CD4-positive, alpha-beta T cell treated with Interferon gamma for 1 hour (primary cell): Measurements from ENCODE around the gene MUC5B.

Experiments
- DNase-seq: peaks from one replicate; pipeline ENCODE4 v3.0.0-alpha.2; 2020

Gene MUC5B

DNA sequence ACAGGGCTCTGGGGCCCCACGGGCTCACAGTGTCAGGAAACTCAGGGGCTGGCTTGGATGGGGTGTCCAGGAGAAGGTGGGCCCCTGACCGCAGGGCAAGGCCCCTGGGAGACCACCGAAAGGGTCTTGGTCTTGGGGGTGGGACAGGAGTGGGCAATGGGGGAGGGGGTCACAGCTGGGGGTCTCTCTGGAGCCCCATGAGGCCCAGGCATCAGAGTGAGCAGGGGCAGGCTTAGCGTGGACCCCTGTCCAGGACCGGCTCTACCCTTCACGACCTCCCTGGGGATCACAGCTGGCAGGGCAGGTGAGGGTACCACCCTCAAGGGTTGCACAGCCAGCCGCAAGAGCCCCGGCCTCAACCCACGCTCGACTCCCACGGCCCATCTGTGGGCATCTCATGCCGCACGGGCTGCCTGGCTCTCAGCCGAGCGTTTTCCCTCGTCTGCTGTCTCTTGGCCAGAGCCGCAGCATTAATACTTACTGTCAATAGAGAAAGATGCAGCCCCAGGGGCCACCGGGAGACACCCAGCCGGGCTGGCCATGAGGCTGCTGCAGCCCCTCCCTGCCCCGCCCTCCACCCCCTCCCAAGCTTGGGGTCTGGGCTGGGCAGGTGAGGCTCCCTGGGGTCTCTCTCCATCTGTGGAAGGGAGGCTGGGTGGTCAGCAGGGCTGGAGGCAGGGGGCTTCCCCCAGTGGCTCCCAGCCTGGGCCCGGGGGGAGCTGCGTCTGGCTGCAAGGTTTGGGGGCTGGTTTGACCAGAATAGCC lies 662 bp downstream of the MUC5B start:
- no peak for DNase-seq

DNA sequence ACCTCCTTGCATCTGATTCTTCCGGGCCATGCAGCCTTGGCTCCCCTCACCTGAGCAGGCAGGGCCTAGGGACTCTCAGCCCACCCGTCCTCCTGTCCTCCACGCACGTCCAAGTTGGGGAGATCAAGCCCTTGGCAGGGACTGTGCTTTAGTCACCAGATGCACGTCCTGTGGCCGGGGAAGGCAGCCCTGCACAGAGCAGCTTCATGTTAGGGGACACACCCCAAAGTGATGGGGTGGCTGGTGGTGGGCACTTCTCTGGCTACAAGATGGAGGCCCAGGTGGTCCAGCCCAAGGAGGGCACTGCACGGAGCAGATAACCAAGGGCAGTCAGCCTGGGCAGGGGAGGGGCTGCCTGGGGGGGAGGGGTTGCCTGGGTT lies 1.2 kb downstream of the MUC5B start:
- no peak for DNase-seq

DNA sequence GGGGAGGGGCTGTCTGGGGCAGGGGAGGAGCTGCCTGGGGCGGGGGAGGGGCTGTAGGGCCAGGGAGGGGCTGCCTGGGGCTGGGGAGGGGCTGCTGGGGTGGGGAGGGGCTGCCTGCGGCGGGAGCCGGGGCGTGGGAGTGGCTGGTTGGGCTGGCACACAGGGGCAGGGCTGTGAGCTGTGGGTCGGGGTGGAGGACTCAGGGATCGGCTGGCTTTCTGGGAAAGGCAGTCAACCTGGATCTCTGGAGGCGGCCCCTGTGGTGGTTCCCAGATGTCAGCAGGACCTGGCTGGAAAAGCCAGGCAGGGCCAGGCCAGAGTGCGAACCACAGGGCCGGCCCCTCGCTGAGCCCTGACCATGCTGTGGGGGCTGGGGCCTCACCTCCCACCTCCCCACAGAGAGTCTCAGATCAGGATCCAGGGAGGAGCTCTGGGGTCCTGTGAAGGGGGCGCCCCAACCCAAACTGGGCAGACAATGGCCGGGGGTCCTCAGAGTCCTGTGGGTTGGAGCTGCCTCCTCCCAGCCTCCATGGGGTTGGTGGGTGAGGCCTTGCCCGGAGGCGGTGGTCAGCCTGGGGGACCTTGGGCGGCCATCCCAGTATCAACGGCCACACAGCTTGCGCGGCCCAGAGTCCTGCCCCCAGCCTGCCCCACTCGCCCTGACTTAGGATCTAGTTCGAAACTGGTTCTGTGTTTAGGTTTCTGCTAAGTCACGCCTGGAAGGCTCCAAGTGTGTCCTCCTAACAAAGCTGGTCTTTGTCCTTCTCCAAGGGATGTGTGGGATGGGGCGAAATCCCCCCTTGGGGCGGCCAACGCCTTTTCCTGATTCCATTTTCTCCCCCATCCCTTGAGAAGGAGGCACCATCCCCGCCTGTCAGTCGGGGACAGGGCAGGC lies 1.9 kb downstream of the MUC5B start:
- no peak for DNase-seq

DNA sequence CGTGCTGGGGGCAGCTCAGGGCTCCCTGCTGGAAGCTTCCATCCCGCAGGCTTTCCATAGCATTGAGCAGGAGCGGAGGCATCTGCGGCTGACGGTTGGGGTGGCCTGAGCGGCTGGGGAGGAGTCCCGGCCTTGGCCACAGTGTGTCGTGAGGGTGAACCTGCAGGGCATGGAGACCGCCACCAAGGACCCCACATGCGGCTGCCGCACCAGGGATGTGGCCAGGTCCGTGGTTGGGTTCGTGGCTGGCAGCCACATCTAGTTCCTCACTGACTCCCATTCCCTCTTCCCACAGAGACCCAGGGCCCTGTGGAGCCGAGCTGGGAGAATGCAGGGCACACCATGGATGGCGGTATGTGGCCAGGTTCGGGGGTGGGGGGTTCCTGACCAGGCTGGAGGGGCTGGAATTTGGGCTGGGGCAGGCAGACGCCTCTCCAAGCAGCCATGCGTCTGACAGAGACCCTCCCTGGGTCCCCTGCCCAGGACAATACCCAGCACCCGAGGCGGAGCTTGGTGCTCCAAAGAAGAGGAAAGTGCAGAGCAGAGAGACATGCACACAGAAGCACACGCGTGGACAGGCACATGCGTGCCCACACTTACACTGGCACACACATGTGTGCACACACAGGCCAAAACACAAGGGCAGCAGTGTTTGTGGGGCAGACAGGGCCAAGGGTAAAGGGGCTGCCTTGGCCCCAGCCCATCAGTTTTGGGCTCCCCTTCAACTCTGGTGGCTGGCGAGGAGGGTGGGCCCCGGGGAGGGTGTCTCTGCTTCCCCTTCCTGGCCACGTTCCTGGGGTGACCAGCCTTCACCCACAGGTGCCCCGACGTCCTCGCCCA lies 2.7 kb downstream of the MUC5B start:
- DNase-seq: no peak

DNA sequence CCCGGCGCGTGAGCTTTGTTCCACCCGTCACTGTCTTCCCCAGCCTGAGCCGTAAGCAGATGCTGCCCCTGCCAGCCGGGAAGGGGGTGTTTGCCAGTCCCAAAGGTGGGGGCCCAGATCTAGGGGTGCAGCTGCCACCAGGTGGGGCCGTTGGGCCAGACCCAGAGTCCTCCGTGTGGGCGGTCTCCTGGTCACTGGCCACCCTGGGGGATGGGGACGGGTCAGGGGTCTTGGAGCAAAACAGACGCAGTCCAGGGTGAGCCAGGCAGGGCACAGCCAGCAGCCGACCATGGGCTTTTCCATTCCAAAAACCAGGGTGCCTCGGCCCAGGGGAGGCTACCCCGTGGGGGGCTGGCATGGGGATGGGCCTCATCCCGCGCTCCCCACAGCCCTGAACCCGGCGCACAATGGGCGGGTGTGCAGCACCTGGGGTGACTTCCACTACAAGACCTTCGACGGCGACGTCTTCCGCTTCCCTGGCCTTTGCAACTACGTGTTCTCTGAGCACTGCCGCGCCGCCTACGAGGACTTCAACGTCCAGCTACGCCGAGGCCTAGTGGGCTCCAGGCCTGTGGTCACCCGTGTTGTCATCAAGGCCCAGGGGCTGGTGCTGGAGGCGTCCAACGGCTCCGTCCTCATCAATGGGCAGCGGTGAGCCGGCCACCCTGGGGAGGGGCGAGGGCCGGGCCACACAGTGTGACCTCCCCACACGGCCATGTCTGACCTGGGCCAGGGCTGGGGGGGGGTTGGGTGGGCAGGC lies 3.5 kb downstream of the MUC5B start:
- no peak for DNase-seq

DNA sequence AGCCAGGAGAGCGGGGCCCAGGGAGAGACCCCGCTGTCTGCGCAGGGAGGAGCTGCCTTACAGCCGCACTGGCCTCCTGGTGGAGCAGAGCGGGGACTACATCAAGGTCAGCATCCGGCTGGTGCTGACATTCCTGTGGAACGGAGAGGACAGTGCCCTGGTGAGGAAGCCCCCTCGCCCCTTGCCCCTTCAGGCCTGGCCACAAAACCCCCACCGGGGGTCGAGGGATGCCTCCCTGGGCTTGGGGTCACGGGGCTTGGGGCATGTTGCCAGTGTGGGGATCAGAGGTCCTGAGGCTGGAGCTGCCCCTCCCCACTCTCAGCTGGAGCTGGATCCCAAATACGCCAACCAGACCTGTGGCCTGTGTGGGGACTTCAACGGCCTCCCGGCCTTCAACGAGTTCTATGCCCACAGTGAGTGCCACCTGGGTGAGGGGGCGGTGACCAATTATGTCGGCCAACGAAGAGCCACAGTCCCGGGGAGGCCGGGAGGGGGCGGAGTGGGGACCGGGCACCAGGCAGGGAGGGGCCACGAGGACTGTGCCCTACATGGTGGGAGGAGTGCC lies 4.2 kb downstream of the MUC5B start:
- no peak for DNase-seq

DNA sequence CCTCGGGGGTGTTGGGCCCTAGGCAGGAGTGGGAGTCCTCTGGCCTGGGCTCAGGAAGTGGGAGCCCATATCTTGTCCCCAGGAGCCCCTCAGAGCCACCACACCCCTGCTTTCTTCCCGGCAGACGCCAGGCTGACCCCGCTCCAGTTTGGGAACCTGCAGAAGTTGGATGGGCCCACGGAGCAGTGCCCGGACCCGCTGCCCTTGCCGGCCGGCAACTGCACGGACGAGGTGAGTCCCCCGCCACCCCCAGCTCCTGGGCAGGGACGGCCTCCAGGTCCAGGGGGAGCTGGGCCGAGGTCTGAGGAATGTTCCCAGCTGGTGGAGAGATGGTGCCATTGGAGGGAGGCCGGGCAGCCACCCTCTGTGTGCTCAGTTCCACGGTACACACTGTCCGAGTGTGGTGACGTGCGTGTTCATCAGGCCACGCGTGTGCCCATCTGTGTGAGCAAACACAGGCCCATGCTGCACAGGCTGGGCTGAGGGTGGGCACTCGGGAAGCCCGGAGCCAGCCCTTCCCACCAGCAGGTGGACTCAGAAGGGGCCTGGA lies 4.8 kb downstream of the MUC5B start:
- no peak for DNase-seq

DNA sequence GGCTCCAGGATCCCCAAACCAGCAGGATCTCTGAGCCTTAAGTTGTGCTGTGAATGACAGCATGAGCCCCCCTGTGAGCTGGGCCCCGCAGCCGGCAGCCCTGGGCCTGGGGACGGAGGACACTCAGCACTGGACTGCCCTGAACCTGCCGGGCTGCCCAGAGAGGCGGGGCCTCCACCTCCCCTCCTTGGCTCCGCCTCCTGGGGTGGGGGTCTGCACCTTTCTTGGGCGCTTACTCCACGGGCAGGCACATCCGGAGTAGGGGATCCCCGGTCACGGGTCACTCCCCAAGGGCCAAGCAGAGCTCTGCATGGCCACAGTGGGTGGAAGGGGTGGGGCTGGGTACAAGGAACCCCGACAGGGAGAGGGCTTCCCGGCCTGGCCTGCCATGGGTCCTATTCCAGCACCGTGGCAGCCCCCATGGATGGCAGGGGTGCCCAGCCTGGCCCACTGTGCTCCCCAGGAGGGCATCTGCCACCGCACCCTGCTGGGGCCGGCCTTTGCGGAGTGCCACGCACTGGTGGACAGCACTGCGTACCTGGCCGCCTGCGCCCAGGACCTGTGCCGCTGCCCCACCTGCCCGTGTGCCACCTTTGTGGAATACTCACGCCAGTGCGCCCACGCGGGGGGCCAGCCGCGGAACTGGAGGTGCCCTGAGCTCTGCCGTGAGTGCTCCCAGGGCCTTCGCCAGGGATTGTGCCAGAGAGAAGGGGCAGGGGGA lies 5.4 kb downstream of the MUC5B start:
- no peak for DNase-seq

DNA sequence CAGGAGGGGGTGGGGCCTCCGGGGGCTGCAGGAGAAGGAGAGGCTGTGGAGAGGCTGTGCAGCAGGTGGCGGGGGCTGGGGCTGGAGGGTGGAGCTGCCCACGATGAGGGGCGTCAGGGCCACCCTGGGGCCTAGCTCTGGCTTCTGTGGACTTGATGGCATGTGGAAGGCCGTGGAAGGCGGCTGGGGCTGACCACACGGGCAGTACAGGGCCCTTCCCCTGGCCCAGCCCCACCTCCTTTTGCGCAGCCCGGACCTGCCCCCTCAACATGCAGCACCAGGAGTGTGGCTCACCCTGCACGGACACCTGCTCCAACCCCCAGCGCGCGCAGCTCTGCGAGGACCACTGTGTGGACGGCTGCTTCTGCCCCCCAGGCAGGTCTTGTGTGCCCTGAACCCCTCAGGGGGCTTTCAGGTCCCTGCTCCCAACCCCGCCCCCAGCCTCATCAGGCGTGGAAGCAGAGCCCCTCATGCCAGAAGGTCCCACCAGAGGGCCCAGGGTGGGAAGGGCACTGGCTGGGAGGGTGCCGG lies 6.1 kb downstream of the MUC5B start:
- no peak for DNase-seq

DNA sequence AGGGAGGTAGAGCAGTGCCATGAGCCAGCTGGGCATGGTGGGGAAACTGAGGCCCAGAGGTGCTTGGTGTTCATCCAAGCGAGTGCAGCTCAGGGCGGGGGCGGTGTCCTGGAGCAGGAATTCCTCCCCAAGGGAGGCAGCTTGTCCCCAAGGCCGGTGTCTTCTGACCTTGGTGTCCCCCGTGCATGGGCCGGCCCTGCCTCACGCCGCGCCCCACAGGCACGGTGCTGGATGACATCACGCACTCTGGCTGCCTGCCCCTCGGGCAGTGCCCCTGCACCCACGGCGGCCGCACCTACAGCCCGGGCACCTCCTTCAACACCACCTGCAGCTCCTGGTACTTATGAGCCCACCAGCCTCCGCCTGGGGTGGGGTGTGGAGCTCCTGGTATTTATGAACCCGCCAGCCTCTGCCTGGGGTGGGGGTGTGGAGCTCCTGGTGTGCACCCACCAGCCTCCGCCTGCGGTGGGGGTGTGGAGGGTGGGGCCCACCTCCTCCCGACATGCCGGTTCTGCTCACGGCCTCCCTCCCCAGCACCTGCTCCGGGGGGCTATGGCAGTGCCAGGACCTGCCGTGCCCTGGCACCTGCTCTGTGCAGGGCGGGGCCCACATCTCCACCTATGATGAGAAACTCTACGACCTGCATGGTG lies 6.7 kb downstream of the MUC5B start:
- DNase-seq: no peak

DNA sequence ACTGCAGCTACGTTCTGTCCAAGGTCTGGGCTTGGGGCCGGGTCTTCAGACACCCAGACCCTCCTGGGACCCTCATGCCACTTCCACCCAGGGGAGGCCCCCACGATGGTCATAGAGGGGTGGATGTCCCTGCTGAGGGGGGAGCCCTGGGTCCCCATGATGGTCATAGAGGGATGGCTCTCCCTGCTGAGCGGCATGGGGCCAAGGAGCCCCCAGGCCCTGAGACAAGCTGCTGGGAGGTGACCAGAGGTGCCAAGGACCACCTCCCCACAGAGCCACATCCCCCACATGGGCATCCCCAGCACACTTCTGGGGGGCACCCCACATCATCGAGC lies 7.2 kb downstream of the MUC5B start:
- no peak for DNase-seq

DNA sequence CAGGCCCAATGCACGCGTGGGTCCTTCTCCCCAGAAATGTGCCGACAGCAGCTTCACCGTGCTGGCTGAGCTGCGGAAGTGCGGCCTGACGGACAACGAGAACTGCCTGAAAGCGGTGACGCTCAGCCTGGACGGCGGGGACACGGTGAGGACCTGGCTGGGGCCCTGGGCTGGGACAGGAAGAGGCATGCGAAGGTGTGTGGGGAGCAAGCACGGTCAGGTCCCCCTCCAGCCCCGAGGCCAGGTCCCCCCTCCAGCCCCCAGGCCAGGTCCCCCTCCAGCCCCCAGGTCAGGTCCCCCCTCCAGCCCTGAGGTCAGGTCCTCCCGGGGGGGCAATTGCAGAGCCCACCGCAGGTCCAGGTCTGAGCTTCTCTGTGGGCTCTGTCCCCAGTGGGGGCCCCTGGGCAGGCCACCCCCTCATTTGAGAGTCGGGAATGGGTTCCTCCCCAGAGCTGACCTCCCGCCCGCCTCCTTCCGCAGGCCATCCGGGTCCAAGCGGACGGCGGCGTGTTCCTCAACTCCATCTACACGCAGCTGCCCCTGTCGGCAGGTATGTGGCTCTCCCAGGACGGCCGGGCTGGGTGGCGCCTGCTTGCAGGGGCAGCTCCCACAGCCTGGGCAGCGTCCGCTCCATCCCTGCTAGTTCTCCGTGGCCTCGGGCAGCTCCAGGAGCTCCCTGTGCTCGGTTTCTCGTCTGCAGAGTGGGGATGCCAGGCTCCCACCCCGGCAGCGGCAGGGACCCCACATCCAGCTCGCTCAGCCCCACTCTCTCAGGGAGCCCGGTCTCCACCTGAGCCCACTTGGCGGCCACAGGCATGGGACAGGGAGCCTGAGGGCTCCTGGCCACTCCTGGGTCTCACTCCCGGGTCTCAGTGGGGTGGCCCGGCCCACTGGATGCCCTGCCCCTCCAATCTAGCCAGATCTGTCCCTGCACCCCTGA lies 7.9 kb downstream of the MUC5B start:
- DNase-seq: no peak

DNA sequence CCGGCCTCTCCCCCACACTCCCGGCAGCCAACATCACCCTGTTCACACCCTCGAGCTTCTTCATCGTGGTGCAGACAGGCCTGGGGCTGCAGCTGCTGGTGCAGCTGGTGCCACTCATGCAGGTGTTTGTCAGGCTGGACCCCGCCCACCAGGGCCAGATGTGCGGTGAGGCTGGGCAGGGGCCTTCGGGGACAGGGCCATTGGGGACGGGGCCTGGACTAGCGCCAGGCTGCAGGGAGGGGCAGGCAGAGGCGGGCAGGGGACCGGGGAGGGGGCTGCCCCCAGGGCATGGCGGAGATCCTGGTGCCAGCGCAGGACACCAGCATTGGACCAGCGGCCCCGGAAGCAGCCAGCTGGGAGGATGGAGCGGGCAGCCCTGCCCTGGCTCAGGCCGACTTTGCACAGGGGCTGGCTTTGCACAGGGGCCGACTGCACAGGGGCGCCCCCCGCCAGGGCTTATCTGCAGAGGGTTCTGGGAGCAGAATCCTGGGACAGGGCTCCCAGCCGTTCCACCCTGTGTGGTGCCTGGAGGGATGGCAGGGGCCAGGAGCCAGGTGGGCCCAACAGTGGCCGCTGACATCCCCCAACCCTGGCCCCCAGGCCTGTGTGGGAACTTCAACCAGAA lies 8.6 kb downstream of the MUC5B start:
- no peak for DNase-seq

DNA sequence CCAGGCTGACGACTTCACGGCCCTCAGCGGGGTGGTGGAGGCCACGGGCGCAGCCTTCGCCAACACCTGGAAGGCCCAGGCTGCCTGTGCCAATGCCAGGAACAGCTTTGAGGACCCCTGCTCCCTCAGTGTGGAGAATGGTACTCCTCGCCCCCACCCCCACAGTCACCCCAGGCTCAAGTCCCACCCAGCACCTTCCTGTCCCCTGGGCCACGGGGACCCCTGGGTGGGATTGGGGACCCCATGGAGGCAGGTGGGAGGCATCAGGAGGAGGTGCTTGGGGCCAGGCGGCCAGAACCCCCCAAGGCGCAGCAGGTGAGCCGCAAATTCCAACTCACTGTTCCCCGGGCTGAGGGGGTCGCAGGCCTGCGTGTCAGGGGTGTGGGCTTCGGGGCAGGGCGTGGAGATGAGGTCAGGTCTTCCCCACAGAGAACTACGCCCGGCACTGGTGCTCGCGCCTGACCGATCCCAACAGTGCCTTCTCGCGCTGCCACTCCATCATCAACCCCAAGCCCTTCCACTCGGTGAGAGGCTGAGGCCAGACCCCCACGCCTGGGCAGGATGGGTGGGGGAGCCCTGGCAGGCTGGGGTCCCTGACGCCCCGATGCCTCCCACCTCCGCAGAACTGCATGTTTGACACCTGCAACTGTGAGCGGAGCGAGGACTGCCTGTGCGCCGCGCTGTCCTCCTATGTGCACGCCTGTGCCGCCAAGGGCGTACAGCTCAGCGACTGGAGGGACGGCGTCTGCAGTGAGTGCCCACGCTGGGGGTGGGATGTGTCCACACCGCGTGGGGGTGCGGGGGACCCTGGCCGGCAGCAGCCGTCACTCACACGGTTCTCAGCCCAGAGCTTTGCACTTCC lies 9.4 kb downstream of the MUC5B start:
- DNase-seq: no peak

DNA sequence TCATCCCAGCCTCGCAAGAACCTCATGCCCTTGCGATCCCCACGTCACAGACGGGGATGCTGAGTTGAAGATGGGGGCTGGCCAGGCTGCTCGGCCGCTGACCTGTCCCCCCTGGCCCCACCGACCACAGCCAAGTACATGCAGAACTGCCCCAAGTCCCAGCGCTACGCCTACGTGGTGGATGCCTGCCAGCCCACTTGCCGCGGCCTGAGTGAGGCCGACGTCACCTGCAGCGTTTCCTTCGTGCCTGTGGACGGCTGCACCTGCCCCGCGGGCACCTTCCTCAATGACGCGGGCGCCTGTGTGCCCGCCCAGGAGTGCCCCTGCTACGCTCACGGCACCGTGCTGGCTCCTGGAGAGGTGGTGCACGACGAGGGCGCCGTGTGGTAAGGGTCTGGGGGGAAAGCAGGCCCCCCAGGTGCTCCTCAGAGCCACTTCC lies 10.0 kb downstream of the MUC5B start:
- DNase-seq: no peak

DNA sequence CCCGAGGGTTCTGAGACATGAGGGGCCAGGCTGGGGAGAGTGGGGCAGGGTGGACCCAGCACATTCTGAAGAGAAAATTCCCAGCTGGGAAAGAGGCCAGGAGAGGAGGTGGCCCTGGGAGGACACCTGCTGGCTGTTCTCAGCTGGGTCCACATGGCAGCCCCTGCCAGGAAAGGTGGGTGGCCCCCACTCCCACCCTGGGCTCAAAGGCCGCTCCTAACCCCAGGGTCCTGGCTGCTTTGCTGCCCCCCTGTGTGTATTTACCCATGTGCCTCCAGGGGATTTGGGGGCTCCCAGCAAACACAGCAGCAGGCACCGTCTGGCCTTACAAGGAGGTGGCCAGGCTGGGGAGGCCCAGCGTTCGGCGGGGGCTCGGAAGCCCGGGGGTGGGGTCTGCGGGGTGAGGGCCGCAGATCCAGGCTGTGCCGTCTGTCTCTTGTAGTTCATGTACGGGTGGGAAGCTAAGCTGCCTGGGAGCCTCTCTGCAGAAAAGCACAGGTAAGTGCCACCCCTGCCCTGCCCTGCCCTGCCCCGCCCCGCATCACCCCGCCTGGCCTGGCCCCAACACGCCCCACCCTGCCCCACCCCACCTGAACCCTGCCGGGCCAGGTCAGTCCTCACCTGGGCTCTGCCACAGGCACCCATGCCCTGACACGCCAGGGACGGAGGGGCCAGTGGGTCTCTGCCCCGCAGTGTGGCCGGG lies 10.6 kb downstream of the MUC5B start:
- no peak for DNase-seq

DNA sequence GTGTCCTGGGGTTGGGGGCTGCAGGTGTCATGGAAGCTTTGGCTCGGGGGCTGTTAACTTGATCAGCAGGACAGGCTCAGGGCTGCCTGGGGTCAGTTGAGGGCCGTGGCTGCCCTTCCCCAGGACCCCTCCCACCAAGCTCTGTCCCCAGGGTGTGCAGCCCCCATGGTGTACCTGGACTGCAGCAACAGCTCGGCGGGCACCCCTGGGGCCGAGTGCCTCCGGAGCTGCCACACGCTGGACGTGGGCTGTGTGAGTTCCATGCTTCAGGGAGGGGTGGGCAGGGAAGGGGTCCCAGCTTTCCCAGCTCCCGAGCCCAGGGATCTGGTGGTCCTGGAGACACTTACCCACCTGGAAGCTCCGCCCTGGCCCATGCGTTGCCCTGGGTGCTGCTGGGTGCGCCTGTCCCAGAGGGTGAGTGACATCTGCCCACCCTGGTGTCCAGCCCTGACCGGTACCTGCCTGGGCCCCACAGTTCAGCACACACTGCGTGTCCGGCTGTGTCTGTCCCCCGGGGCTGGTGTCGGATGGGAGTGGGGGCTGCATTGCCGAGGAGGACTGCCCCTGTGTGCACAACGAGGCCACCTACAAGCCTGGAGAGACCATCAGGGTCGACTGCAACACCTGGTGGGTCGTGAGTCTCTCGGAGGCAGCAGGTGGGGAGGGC lies 11.3 kb downstream of the MUC5B start:
- no peak for DNase-seq
